GM23338 (cell line): ENCODE measurements around the gene SETBP1.

Experiments
- CREB1 ChIP-seq: fragments of 250-450 bp; sonication (Bioruptor Pico); IDR thresholded peaks from 2 replicates; pipeline ENCODE4 v1.5.0; 2020; ENCODE audit warnings: low read depth, mild to moderate bottlenecking, moderate library complexity
- CTCF ChIP-seq, 2 experiments: fragments of 200-600 bp in 1 of 2; sonication (generic) in 1 of 2; conservative IDR thresholded peaks; 2 replicates each; pipeline versions ENCODE4 v1.5.1 to v1.6.1; 2016 to 2017; ENCODE audit warnings: antibody characterized with exemption in 2 of 2, low read depth in 2 of 2, mild to moderate bottlenecking in 2 of 2, moderate library complexity in 1 of 2
- POLR2AphosphoS5 ChIP-seq: IDR thresholded peaks from 2 replicates; pipeline ENCODE4 v1.6.1; 2016; ENCODE audit warnings: antibody characterized with exemption, low read depth
- REST ChIP-seq: IDR thresholded peaks from one replicate; pipeline ENCODE4 v1.6.1; 2018; ENCODE audit warnings: antibody characterized with exemption; ENCODE audit not compliant: unreplicated experiment
- ZNF114 ChIP-seq: fragments of 250-450 bp; sonication (Bioruptor Pico); IDR thresholded peaks from 2 replicates; pipeline ENCODE4 v1.5.0; 2020; ENCODE audit warnings: mild to moderate bottlenecking, moderate library complexity

GRCh38 chr18:44678725-44679055 lies 2.0 kb upstream of the SETBP1 start:
- TF ChIP-seq CTCF (conservative IDR thresholded peaks at IDR 0.05; ENCODE audit: low read depth in 2 of 2): no peak
- TF ChIP-seq REST: no peak
- no peak for TF ChIP-seq POLR2AphosphoS5
- TF ChIP-seq ZNF114 (CRISPR knock-in tag): no peak
- no peak for TF ChIP-seq CREB1 (CRISPR knock-in tag)
